Measurements from ENCODE around the gene NFASC. TPM values are rescaled to one million over a fixed set of nuclear protein-coding genes. Genes with fewer than 3 reads are reported as not detected.

NFASC gene
- total and polyA plus RNA-seq, 2 donors (not counting 3 experiments of a cell fraction or from before 2014, with no cell fraction given): not detected

- Histone ChIP-seq H3K9me1 (replicated peaks; ENCODE audit: control insufficient read depth, extremely low read depth, insufficient read depth, low read length) (no peaks in the 10 kb centered on the region), H4K20me1 (replicated peaks; ENCODE audit: control insufficient read depth, extremely low read depth, insufficient read depth, low read length) (no peaks in the 10 kb centered on the region), H3K4me1 (ENCODE audit: control insufficient read depth, extremely low read depth, insufficient read depth, low read length) (no peaks in the 10 kb centered on the region), H3K9me3 (replicated peaks; ENCODE audit: control insufficient read depth, insufficient read depth, low read length) (no peaks in the 10 kb centered on the region), H3K79me2 (ENCODE audit: control insufficient read depth, insufficient read depth, low read length) (no peaks in the 10 kb centered on the region), H3K27ac (ENCODE audit: insufficient read depth, low read depth, low read length) (no peak overlapping the region), H2AFZ (ENCODE audit: low read depth, low read length) (no peak overlapping the region), H3K9ac (replicated peaks; ENCODE audit: extremely low read depth, insufficient read depth, low read length) (no peak overlapping the region), H3K27me3 (ENCODE audit: control insufficient read depth in 2 of 2, insufficient read depth in 2 of 2, low read length in 2 of 2) (peaks cover 0 to 2% of the 10 kb centered on the region in 2 experiments), H3K36me3 (ENCODE audit: control insufficient read depth in 2 of 2, extremely low read depth in 1 of 2, insufficient read depth in 2 of 2, low read length in 2 of 2) (no peaks in the 10 kb centered on the region), H3K4me3 (replicated peaks in 1 of 3; ENCODE audit: insufficient read depth in 1 of 3, low read depth in 1 of 3, low read length in 3 of 3) (no peak overlapping the region), H3K4me2 (ENCODE audit: insufficient read depth, low read length) (no peak overlapping the region)
- no TSS peak for BruUV-seq (replicated peaks)
- ChIA-PET CTCF (interaction anchor here (1.2 to 4.0 kb wide), 25 partner anchors 9 to 427 kb away, joined by 3 to 304 read pairs (median 21); no protein-coding TSS in a partner anchor), POLR2A (no interaction called here)
- FAIRE-seq: no peak
- dilution Hi-C loops (cut with MboI; ENCODE audit: extremely low pct_ligation_motif_present, low sequenced_read_pairs) (no loop called here), intact Hi-C loops (cut with micrococcal nuclease) (loop anchor here (1.0 to 2.0 kb wide), 3 partner anchors 71 to 196 kb away; no protein-coding TSS in a partner anchor)
- DNase-seq (ENCODE audit: low read depth, low spot score): no peak
- no peak for TF ChIP-seq MAX (IDR thresholded peaks at IDR 0.05; ENCODE audit: insufficient read depth, insufficient read length)
- TF ChIP-seq MYC (IDR thresholded peaks at IDR 0.05; ENCODE audit: low read depth, low read length): no peak
- TF ChIP-seq POLR2A (IDR thresholded peaks at IDR 0.05; ENCODE audit: low read depth, low read length): no peak
- no peak for TF ChIP-seq EZH2 (IDR thresholded peaks at IDR 0.05; ENCODE audit: borderline replicate concordance, low read depth, low read length, severe bottlenecking)
- no peak for TF ChIP-seq FOS (IDR thresholded peaks at IDR 0.05; ENCODE audit: borderline replicate concordance, insufficient read depth, low read length)
- no peak for TF ChIP-seq CTCF (IDR thresholded peaks at IDR 0.05; ENCODE audit: extremely low read depth in 1 of 2, insufficient read depth in 1 of 2, low read depth in 1 of 2, low read length in 2 of 2)
Measured at GRCh38 chr1:205060746-205061145, 190.1 kb downstream of the NFASC start.
